Chondrocyte (in vitro differentiated cells): Measurements from ENCODE around the gene DPP6. TPM values are rescaled to one million over a fixed set of nuclear protein-coding genes. Genes with fewer than 3 reads are reported as not detected.

ENCODE experiments used
- DNase-seq: peaks from one replicate; pipeline ENCODE4 v3.0.0; 2021; ENCODE audit warnings: mixed read lengths, low spot score
- H3K27ac Mint-ChIP-seq: one replicate; pipeline ENCODE4 v1.8.0; 2021; ENCODE audit warnings: mild to moderate bottlenecking, moderate library complexity, mixed read lengths; ENCODE audit not compliant: unreplicated experiment
- H3K27me3 Mint-ChIP-seq: 2 replicates; pipeline ENCODE4 v1.8.0; 2021; ENCODE audit warnings: low read depth, mixed read lengths
- H3K36me3 Mint-ChIP-seq: 2 replicates; pipeline ENCODE4 v1.8.0; 2021; ENCODE audit warnings: low read depth, mixed read lengths
- H3K4me1 Mint-ChIP-seq: 2 replicates; pipeline ENCODE4 v1.8.0; 2021; ENCODE audit warnings: low read depth, mild to moderate bottlenecking, mixed read lengths
- H3K4me3 Mint-ChIP-seq: one replicate; pipeline ENCODE4 v1.8.0; 2021; ENCODE audit warnings: mild to moderate bottlenecking, moderate library complexity, mixed read lengths; ENCODE audit not compliant: unreplicated experiment
- H3K9me3 Mint-ChIP-seq: 2 replicates; pipeline ENCODE4 v1.8.0; 2021; ENCODE audit warnings: low read depth, mixed read lengths
- CTCF ChIP-seq: fragments of 200-600 bp; sonication (generic); IDR thresholded peaks from 2 replicates; pipeline ENCODE4 v1.5.0; 2021; ENCODE audit warnings: antibody characterized with exemption, mild to moderate bottlenecking, moderate library complexity
- total RNA-seq: library from RNA; stranded (reverse); gene quantifications from 3 replicates; pipeline ENCODE4 v1.2.1, GENCODE V29; 2021

DPP6 gene
- total RNA-seq, 1 donor from 2014 or later, result not detected

- Mint-ChIP-seq H3K4me1 (no peaks in the 10 kb centered on the region), H3K27me3 (peaks cover 8% of the 10 kb centered on the region), H3K4me3 (no peak overlapping the region), H3K36me3 (peaks cover 12% of the 10 kb centered on the region), H3K9me3 (peaks cover 23% of the 10 kb centered on the region), H3K27ac (no peak overlapping the region)
- no peak for DNase-seq
- no peak for TF ChIP-seq CTCF
Observed at GRCh38 chr7:154937837-154938236, 885.6 kb downstream of the DPP6 start.

GRCh38 chr7:154942691-154943090, 890.5 kb downstream of the DPP6 start:
- peaks cover 26% of the 10 kb centered on the region for H3K36me3 Mint-ChIP-seq
- H3K27ac Mint-ChIP-seq, result no peak overlapping the region
- no peak for DNase-seq
- H3K27me3 Mint-ChIP-seq, result peaks cover 3% of the 10 kb centered on the region
- H3K4me1 Mint-ChIP-seq, result no peaks in the 10 kb centered on the region
- H3K4me3 Mint-ChIP-seq, result no peak overlapping the region
- peaks cover 8% of the 10 kb centered on the region for H3K9me3 Mint-ChIP-seq
- no peak for TF ChIP-seq CTCF
